Brain microvascular endothelial cell (primary cell): ENCODE measurements around the gene DNHD1.
A peak's percentile ranks its signal among the peaks of the same experiment; 100 is the strongest.

Experiments used
- DNase-seq: peaks from one replicate; pipeline ENCODE4 v3.0.0-alpha.2; 2020
- H3K27ac ChIP-seq: fragments of 250-450 bp; sonication (Bioruptor Pico); 2 replicates; pipeline ENCODE4 v1.5.1; 2020; ENCODE audit warnings: mild to moderate bottlenecking, moderate library complexity
- H3K27me3 ChIP-seq: fragments of 250-450 bp; sonication (Bioruptor Pico); replicated peaks from 2 replicates; pipeline ENCODE4 v1.5.1; 2020; ENCODE audit warnings: mild to moderate bottlenecking
- H3K36me3 ChIP-seq: fragments of 250-450 bp; sonication (Bioruptor Pico); replicated peaks from 2 replicates; pipeline ENCODE4 v1.5.1; 2020; ENCODE audit warnings: mild to moderate bottlenecking
- H3K4me3 ChIP-seq: 2 replicates; pipeline ENCODE4 v1.5.1; 2011; ENCODE audit warnings: low read depth, mild to moderate bottlenecking, control low read depth, low read length, moderate library complexity
- in situ Hi-C: cut with HindIII; loops from 2 replicates; pipeline ENCODE4 v1.10.0; 2017; ENCODE audit warnings: low sequenced_read_pairs, low pct_ligation_motif_present
- TF ChIP-seq, protein P1 (sequence below): IDR thresholded peaks from 2 replicates; pipeline ENCODE4 v1.5.1; 2011; ENCODE audit warnings: low read depth, mild to moderate bottlenecking, moderate library complexity, low read length, control low read depth, inconsistent platforms; ENCODE audit errors: missing control alignments

DNHD1 gene

DNA sequence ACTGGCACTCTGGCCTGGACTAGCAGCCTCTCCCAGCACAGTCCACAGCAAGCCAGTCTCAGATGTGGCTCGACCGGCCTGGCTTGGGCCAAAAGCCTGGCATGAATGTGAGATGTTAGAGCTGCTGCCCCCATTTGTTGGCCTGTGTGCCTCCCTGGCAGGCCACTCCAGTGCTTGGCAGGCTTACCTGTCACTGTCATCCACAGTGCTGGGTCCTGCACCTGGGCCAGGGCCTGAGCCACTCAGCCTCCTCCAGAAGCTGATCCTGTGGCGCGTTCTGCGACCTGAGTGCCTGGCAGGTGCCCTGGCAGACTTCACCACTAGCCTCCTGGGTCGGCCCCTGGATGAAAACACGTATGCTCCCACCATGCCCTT is 70.3 kb downstream of the DNHD1 start:
- TF ChIP-seq, protein P1, sequence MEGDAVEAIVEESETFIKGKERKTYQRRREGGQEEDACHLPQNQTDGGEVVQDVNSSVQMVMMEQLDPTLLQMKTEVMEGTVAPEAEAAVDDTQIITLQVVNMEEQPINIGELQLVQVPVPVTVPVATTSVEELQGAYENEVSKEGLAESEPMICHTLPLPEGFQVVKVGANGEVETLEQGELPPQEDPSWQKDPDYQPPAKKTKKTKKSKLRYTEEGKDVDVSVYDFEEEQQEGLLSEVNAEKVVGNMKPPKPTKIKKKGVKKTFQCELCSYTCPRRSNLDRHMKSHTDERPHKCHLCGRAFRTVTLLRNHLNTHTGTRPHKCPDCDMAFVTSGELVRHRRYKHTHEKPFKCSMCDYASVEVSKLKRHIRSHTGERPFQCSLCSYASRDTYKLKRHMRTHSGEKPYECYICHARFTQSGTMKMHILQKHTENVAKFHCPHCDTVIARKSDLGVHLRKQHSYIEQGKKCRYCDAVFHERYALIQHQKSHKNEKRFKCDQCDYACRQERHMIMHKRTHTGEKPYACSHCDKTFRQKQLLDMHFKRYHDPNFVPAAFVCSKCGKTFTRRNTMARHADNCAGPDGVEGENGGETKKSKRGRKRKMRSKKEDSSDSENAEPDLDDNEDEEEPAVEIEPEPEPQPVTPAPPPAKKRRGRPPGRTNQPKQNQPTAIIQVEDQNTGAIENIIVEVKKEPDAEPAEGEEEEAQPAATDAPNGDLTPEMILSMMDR, result no peak
- no peaks in the 10 kb centered on the region for H3K36me3 ChIP-seq
- H3K27ac ChIP-seq, result no peak overlapping the region
- H3K4me3 ChIP-seq, result no peak overlapping the region
- no peak for DNase-seq
- H3K27me3 ChIP-seq, result no peaks in the 10 kb centered on the region
- in situ Hi-C loops, result no loop called here

DNA sequence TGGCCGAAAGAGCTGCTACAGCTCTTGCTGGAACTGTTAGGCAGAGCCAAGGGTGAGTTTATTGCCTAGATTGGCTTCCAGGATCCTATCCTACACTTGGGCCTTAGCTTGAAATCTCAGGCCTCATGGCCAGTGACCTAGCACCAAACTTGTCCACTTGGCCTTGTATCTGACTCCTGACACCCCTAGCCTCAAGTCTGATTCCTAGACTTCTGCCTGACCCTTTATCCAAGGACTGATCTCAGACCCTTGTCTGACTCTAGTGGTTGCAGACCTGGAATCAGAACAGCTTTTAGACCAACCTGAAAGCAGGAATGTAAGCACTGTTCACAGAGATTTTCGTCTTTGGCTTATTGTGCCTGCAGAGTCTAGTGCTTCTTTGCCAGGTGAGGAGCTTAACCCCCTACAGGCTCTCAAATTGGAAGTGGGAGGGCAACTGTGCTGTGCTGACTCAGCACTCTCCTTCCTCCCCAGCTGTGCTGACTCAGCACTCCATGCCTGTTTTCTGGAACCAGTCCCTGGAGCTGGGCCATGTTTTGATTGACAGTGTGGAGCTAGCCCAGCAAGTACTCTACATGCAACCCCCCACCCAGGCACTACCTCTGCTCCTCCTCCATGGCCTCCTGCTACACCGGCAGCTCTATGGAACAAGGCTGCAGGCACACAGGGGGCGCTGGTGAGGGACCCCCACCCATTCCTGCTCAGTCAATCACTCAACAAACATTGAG is 71.3 kb downstream of the DNHD1 start:
- DNase-seq, result peak; percentile 45
- TF ChIP-seq, protein P1, result peak; percentile 15
- Histone ChIP-seq H3K36me3 (no peaks in the 10 kb centered on the region), H3K4me3 (no peak overlapping the region), H3K27ac (no peak overlapping the region), H3K27me3 (no peaks in the 10 kb centered on the region)
- in situ Hi-C loops, result no loop called here

DNA sequence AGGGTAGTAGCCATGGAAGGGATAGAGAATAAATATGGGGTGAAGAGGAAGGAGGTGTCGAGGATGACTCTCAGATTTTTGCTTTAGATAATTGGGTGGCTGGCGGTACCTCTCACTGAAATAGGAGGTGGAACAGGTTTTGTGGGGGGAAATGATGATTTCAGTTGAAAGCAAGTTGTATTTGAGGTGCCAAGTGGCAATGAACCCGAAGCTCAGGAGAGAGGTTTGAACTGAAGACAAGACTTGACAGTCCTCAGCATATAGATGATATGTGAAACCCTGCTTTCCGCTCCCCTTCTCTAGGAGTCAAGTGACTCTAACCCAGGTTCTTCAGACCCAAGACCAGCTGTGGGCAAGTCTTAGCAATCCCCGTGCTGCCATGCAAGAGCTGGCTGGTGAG is 72.6 kb downstream of the DNHD1 start:
- TF ChIP-seq, protein P1, result no peak
- in situ Hi-C loops, result no loop called here
- Histone ChIP-seq H3K4me3 (no peak overlapping the region), H3K27me3 (no peaks in the 10 kb centered on the region), H3K27ac (no peak overlapping the region), H3K36me3 (no peaks in the 10 kb centered on the region)
- no peak for DNase-seq

GRCh38 chr11:6570691-6571427 is 73.8 kb downstream of the DNHD1 start:
- in situ Hi-C loops, result no loop called here
- Histone ChIP-seq H3K27me3 (no peaks in the 10 kb centered on the region), H3K36me3 (no peaks in the 10 kb centered on the region), H3K4me3 (no peak overlapping the region), H3K27ac (no peak overlapping the region)
- TF ChIP-seq, protein P1, result peak; percentile 5
- no peak for DNase-seq

GRCh38 chr11:6571434-6572008 is 74.4 kb downstream of the DNHD1 start:
- no peak for DNase-seq
- TF ChIP-seq, protein P1, result no peak
- in situ Hi-C loops, result no loop called here
- Histone ChIP-seq H3K36me3 (no peaks in the 10 kb centered on the region), H3K27ac (no peak overlapping the region), H3K27me3 (no peaks in the 10 kb centered on the region), H3K4me3 (no peak overlapping the region)
